ENCODE data around the gene THBS2.

DNA sequence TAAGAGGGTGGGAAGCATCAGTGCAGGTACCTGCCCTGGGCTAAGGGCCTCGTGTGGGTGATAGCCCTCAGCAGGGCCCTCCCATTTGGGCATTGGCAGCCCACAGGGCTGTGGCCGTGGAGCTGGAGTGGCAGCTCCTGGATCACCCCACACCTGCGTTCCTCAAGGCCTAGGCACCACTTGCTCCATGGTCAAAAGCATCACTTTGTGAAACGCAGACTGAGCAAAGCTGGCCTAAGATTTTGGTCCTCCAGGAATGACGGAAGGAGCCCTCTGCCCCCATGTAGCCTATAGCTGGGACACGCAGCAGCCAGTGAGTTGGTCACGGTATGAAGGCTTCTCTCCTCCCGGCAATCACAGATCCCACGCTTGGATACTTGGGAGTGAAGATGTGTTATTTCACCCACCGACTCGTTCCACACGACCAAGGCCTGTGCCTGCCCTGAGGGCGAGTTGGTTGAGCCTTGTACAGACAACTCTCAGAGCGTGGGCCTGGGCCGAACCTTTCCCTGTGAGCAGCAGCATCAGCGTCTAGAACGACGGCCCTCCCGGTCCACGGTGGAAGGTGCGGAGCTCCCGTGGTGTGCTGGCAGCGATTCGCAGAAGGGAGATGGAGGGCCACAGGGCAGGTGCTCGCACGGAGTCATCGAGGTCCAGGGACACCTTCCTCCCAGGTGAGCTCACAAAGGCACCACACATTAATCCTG is 39.7 kb downstream of the THBS2 start:
- TF ChIP-seq, protein P1, sequence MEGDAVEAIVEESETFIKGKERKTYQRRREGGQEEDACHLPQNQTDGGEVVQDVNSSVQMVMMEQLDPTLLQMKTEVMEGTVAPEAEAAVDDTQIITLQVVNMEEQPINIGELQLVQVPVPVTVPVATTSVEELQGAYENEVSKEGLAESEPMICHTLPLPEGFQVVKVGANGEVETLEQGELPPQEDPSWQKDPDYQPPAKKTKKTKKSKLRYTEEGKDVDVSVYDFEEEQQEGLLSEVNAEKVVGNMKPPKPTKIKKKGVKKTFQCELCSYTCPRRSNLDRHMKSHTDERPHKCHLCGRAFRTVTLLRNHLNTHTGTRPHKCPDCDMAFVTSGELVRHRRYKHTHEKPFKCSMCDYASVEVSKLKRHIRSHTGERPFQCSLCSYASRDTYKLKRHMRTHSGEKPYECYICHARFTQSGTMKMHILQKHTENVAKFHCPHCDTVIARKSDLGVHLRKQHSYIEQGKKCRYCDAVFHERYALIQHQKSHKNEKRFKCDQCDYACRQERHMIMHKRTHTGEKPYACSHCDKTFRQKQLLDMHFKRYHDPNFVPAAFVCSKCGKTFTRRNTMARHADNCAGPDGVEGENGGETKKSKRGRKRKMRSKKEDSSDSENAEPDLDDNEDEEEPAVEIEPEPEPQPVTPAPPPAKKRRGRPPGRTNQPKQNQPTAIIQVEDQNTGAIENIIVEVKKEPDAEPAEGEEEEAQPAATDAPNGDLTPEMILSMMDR (conservative IDR thresholded peaks at IDR 0.05; ENCODE audit: low read length): no peak
- no peak for TF ChIP-seq EZH2phosphoT487 (IDR thresholded peaks at IDR 0.05; ENCODE audit: borderline replicate concordance, low read depth, low read length)

Data from OCI-LY7 (cell line).